NCI-H2196 (cell line): ENCODE data around the gene KCNA2.

ENCODE experiments used
- DNase-seq: peaks from one replicate; lab custom pipeline; 2025; ENCODE audit not compliant: unreplicated experiment; lab: John Stamatoyannopoulos, UW

Gene KCNA2

GRCh38 chr1:110604586-110605148 is 1.5 kb downstream of the KCNA2 start:
- no peak for DNase-seq

- no peak for DNase-seq
Measured at GRCh38 chr1:110603058-110603457, 3.1 kb downstream of the KCNA2 start.

DNA sequence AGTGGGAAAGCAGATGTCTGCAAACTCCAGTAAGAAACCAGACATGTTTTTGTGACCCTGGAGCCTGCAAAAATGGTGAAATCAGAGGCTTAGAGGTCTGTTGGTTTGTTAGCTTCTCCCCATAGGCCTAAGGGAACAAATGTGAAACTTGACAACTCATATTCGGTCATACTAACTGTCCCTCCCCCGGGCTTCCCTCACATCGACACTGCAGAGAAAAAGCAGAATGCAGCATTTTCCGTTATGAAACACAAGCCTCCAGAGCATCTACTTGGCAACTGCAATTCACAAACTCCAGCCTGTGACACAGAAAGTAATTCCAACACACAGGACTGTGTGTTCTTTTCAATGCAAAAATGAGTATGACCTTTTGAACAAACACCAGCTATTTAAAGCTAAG is 3.7 kb downstream of the KCNA2 start:
- no peak for DNase-seq

DNA sequence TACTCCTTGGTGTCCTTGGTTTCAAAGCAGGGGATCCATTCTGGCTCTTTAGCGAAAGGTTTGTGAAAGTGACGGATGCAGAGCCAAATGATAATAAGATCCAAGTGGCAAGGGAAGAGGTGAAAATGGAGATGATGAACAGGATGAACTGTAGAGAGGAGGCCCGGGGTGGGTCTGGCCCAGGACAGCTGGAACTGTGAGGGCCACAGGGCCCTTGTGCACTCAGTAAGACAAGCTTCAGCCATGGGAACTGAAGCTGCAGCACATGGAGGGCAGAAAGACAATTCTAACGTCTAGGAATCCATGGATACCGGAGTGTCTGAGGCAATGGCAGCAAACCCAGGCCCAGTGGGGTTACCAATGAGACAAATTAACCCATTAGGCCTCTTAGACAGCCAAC is 4.8 kb downstream of the KCNA2 start:
- no peak for DNase-seq

DNA sequence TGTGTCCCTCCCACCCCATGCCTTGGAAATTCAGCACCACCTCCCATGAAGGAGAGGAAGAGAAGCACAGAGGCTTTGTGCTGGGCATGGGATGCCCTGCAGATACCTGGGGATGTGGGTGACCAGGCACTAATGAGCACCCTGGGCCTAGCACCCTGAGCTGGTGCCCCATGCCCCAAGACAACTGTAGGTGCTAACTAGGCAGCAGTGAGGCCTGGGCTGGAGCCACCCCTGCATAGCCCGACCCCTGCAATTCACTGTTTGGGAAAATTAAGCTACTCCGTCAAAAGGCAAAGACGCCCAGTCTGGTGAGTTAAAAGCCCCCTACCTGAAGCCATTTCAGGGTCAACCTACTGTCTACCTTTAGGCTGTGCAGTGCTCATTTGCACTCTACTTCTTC is 5.4 kb downstream of the KCNA2 start:
- no peak for DNase-seq

DNA sequence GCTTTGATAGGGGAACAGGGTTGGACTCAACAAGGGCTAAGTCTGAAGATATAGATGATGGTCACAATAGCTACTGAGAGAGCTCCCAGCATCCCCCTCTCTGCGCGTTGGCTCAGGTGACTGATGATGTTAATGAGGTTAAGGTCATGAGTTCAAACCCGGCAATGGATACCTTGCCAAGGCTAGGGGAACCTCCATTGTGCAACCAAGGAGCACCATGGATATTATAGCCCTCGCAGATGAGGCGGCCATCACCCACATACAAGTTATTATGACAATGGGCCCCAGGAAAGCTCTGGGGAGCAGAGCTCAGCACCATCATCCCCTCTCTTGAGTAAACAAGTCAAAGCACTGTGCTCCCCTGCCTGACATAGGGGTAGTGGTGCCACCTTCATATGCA is 8.2 kb downstream of the KCNA2 start:
- DNase-seq: no peak

DNA sequence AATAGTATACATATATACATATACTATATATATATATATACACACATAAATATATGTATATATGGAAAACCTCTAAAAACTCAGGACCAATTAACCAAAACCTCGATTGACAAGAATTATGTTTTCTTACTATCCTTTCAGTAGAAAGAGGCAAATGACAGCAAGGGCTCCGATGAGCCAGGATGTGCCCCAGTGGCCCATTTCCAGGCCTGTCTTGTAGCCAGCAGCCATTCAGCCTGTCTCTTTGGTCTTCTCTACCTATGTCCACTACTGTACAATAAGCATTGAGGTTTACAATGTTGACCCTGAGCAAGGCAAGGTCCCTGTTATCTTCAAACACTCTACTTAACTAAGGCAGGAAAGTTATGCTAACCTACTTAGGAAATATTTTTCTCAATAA is 9.8 kb downstream of the KCNA2 start:
- no peak for DNase-seq

- no peak for DNase-seq
Measured at GRCh38 chr1:110595353-110595710, 10.8 kb downstream of the KCNA2 start.

GRCh38 chr1:110594456-110595352 is 11.5 kb downstream of the KCNA2 start:
- DNase-seq: peak; percentile 38

DNA sequence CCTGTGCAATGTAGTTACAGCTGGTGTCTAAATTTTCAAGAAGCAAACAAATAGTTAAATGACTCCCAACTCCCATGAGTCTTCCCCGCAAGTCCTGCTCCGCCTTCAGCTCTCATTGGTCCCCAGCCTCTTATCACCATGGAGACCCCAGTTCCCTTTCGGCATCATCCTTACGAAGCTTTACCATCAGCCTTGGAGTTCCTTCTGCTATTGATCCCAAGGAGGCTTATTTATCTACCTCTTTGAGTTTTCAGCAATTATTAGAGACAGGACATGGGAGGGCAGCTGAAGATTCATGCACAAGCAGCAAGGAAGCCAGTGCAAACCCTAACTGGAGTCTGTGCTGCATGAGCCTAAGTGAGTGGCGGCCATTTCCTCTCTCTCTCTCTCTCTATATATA is 12.3 kb downstream of the KCNA2 start:
- no peak for DNase-seq

- DNase-seq: no peak
Measured at GRCh38 chr1:110591956-110592355, 14.2 kb downstream of the KCNA2 start.

DNA sequence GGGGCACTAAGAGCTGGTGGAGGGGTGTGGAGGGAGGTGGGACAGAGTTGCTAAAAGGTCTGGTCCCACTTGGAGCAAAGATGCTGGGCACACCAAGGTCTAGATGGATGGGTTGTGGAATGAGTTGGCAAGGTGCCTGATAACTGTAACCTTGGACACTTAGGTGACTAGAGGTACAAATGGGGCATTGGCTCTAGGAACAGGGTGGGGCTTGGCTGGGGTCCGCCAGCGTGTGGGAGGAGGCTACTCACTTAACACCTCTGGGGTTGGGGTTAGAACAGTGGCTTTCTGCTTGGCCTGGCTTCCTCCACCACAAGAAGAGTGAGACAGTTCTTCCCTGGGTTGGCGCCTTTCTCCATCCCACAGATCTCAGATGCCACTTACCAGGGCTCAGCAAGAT is 17.2 kb downstream of the KCNA2 start:
- no peak for DNase-seq

DNA sequence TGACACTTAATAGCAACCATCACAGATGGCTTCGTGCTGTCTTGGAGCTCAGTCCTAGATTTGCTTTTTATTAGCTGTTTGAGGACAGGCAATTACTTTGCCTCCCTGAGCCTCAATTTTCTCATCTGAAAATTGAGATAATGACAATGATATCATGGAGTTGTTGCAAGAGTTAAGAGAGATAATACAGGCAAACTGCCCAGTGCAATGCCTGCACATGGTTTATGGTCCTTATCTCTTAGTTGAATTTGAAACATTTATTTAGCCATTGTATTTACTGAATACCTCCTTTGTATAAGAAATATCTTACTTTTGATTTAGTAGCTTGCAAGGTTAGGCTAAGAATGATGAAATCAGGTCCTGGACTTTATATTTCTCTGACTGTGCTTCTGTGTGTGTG is 17.7 kb downstream of the KCNA2 start:
- DNase-seq: no peak

GRCh38 chr1:110587906-110588305 is 18.3 kb downstream of the KCNA2 start:
- no peak for DNase-seq

- no peak for DNase-seq
Measured at GRCh38 chr1:110585481-110585880, 20.7 kb downstream of the KCNA2 start.

GRCh38 chr1:110584045-110584444 is 22.1 kb downstream of the KCNA2 start:
- DNase-seq: no peak

DNA sequence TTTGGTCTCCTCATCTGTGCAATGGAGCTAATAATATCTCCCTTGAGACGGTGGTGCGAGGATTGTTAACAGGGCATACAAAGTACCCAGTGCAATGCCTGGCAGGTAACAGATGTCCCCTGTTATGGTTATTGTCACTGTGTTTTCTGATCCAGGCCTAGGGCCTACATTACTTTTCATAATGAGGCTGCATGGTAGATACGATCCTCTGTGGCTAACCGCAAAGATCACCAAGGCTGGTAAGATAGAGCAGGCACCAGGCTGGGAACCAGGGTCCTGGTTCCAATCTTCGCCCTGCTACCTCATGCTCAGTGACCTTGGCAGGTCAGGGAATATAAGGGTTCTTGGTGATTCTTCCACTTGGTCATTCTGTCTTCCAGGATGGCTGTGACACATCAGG is 22.7 kb downstream of the KCNA2 start:
- DNase-seq: no peak

DNA sequence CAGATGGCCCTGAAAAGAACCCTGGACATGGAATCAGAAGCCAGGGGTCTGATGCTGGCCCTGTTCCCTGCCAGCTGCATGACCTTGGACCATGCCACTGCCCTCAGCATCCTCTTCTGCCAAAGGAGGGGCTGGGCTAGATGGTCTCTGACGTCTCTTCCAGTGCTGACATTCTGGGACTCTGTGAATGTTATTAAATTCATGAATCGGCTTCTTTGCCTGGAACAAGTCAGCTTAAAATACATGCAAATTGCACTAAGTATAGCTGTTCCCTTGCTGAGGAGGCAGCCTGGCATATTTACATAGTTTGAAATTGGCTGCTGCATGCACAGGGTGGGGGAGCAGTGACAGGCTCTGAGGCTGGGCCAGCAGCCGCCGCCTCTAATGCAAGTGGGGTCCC is 23.8 kb downstream of the KCNA2 start:
- DNase-seq: no peak

GRCh38 chr1:110581682-110582145 is 24.4 kb downstream of the KCNA2 start:
- DNase-seq: no peak

DNA sequence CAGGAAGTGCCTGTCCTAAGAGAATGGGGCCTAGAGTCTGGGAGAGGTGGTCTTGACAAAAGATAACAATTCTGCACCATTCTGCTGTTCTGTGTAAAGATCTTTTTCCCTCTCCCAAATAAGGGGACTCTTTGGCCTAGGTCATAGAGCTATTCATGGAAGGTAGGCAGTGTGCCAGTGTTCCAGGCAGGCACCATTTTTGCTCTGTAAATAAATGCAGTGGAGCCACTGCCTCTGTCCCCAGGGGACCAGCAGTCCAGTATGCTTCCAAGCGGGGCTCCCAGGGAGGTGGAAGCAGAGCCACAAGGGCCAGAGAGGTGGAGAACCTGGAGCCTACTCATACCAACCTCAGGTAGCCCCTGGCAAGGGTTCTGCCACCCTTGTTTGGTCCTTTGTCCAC is 25.9 kb downstream of the KCNA2 start:
- DNase-seq: no peak

DNA sequence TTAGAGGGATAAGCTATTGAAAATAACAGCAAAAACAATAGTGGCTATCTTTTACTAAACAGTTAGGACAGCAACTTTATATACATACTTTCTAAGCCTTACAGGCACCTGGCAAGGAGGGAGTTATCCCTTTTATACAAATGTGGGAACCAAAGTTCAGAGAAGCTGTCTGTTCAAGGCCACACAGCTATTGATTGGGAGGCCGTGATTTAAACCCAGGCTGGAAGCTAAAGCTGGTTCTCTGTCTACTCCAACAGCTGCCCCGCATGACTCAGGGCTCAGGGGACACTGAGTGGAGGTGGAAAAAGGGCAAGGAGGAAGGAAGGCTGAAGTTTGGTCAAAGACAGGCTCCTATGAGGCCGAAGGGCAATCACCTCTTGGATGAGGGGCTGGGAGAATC is 26.7 kb downstream of the KCNA2 start:
- DNase-seq: no peak

GRCh38 chr1:110576441-110576840 is 29.7 kb downstream of the KCNA2 start:
- no peak for DNase-seq

DNA sequence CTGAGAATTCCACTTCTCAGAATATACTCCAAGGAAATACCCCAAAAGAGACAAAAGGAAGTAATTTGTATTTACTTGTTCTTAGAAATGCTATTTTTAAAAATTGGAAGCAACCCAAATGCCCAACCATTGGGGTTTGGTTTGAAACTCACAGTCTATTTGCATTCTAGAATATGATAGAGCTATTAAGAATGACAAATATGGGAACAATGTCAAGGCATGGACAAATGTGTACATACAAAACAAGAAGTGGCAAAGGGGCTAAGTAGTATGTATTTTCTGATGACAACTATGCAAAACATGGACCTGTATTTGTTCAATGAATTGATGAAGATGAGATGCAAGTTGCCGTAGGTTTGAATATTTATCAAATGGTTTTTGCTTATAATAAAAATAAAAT is 32.8 kb downstream of the KCNA2 start:
- DNase-seq: no peak
